CD4-positive, alpha-beta T cell treated with Interleukin-1 beta for 1 hour (primary cell): Measurements from ENCODE around the gene KRT81.
"Not testable (repeated sequence)": the region's sequence is repeated elsewhere in the genome, so short reads cannot be mapped to it uniquely, and the experiment has no call there.

Experiments
- DNase-seq, 2 donors: peaks; one replicate each; pipeline ENCODE4 v3.0.0-alpha.2; 2020 to 2022

KRT81 gene

DNA sequence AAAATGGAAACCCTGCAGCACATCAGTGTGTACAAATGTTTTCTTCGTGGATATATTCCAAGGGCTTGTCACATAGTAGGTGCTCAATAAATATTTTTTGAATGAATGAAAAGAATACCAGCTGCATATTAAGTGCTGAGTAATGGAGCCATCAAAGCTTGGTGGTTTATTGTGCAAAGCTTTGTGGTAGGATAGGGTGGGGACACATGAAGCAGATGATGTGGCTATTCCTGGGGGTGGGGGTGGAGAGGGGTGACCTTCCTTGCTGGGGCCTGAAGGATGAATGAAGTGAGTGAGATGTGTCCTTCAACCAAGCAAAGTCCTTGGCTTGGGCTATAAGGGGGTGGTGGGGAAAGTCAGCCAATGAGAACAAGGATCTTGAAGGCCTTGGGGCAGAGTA lies 4.3 kb upstream of the KRT81 start:
- DNase-seq, result peak in 1 of 2 donors; percentile 7

DNA sequence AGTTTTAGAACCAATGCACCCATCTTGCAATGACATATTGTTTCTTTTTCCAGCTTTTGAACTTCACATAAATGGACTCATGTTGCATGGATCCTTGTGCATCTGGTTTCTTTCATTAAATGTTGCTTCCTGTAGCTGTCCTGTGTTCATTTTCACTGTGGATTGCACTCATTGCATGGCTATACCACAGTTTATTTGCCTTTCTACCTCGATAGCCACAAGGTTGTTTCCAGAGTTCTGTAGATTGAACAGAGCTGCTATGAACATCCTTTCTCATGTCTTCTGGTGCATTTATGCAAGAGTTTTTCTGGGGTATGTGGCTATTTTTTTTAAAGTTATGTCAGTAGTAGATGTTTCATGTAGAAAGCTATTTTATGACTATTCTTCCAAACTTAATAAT lies 3.5 kb upstream of the KRT81 start:
- no peak for DNase-seq

- no peak for DNase-seq
Measured at GRCh38 chr12:52293926-52294325, 2.6 kb upstream of the KRT81 start.

- DNase-seq, result not testable (repeated sequence)
Measured at GRCh38 chr12:52290483-52291134, 725 bp downstream of the KRT81 start.

DNA sequence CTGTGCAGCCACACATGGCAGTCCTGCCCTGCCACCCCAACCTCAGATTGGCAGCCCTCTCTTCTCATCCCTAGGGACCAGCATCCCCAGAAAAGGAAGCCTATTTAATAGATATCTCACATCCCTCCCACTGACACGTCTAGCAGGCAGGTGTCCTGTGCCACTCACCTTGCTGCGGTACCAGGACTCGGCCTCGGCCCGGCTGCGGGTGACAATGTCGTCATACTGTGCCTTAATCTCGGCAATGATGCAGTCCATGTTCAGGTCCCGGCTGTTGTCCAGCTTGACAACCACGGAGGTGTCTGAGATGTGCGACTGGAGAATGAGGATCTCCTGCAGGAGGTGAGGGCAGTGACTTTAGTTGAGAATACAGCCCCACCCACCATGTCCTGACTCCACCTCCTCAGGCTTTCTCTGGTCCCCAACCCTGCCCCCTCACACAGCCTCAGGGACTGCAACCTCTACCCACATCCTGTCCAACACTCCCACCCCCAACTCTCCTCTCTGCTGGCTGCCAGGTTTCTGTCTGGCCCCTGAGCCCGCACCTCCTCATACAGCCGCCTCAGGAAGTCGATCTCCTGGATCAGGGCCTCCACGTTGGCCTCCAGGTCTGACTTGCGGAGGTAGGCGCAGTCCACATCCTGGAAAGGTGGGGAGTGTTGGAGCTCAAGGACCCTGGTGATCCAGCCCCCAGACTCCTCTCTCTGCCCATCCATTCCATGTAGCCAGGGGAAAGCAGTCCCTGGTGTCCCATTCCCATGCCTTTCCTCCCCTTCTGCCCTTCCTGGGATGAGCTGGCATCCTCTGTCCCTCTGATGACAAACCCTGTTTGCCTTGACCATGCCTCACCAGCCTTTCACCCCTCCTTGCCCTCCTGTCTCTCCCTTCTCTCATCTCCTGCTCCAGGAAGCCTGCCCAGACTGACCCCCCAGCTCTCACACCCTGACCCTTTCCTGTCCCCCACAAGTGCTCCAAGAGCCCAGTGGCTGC lies 3.2 kb downstream of the KRT81 start:
- DNase-seq, result not testable (repeated sequence)

DNA sequence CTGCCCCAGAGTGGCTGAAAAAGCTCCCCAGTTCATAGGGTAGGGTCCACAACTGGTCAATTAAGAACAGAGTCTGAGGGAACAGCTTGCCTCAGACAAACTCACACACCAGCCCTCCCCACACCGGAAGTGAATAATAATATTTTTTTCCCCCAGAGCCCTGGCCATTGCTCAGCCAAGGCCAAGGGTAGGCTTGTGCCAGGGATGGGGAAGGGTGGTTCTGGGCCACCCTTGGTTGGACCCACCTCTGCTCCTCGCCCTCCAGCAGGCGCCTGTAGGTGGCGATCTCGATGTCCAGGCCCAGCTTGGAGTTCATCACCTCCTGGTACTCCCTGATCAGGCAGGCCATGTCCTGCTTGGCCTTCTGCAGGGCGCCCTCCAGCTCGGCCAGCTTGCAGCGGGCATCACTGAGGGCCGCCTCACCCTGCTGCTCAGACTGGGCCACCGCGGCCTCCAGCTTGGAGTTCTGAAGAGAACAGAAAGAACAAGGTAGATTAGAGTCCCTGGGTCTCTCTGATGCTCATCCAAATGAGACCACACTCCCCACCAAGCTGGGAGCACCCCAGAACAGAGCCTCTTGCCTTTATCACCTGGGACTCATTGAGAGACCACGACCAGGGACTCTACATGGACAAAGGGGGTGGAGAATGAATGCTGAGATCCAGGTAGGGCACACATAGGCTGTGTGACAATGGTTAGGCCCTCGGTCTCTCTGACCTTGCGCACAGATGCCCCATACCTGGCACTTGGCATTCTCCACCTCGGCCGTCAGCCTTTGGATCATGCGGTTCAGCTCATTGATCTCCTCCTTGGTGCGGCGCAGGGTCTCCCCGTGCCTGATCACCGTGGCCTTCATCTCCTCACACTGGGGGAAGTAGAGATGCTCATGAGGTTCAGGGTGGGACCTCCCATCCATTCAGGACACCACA lies 4.2 kb downstream of the KRT81 start:
- not testable (repeated sequence) for DNase-seq

- no peak for DNase-seq
Measured at GRCh38 chr12:52285851-52286530, 5.3 kb downstream of the KRT81 start.

DNA sequence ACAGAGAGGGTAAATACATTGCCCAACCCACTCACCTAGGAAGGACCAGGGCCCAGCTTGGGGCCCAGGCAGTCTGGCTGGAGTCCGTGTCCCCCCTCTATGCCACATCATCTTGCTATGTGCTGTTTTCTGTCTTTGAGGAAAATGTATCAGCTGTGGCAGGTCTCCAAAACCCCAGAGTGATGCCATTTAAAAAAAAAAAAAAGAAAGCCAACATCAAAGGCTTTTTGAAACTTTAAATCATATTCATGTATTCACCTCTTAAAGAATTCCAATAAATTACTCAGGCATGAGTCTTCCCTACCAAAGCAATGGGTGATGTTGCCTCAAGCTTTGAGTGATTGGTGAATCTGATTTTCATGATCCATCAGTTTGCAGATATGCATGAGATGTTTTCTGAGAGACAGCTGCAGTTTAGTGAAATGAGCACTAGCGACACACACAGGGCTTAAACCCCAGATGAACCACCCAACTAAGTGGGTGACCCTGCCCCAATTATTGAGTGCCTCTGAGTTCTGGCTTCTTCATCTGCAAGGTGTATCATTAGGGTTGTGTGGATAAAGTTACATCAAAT lies 6.1 kb downstream of the KRT81 start:
- no peak for DNase-seq

DNA sequence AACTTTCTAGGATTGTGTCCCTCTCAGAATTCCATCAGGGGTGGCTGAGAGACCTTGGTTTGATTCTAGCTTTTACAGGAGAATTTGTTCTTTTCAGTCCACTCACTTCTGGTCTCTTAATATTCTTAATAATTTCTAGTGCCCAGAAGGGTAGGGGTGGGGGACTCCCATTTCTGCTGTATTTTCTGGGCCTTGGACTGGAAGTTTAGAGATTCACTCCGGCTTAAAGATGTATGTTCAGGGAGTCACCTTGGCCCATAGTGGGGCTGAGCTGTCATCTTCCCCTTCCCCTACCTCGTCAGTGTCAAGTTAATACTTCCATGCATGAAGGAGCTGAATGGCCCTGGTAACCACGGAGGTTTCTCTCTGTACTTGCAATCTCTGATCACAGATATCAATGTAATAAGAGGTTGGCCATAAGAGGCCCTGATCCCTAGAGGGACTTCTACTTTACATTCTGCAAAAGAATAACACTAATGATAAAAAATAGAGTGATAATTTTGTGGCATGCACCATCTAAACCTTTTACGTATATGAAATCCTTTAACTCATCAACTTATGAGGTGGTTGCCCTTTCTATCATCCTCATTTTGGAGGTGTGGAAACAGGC lies 6.7 kb downstream of the KRT81 start:
- DNase-seq, result no peak

DNA sequence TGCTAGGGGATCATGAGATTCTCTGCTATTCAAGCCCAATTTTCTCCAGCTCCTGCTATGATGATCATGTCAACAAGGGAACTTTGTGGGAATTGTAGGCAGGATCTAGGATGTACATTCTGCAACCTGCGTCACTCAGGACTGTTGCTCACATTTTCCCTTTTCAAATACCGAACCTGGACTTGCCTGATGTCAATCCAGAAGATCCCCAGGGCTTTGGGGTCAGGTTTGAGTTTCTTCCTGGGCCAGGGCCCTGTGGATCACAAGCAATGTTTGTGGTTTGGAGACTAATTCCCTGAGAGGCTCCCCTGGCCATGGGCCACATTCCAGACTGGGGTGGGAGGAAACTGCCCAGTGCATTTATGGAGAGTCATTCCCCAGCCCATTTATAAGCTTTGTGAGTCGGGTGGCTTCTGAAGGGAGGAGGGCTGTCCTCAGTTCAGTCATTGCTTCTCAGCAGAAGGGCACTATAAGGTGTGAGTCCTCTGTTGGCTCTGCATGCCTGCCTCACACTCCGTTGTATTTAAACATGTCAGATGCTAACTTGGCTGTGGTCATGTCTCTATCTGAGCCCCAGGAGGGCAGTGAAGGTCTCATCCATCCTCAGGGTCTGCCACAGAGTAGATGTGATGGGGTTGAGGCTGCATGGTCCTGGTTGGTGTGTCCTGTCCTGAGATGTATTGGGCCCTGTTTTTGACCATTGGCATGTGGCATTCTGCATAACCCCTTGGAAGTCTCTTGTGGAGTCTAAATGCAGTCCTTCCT lies 10.4 kb downstream of the KRT81 start:
- DNase-seq, result no peak

DNA sequence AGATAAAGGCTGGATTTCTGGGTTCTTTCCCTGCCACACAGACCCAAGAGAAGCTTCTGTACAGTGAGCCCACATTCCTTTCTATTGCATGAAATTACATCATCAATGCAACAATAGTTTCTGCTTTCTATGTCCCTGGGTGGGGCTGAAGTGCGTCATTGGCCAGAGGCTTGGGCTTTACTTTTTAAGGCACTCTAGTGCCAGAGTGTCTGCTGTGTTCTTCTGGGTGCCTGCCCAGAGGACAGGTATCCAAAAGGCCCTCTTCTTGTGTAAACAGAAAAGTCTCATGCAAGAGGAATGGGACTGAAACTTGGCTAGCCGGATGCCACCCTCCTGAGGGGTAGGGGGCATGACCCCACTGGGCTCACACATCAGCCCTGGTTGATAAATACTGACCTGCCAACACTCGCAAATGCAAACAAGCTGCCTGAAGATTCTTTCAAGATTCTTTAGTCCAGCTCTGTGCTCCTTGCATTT lies 11.0 kb downstream of the KRT81 start:
- DNase-seq, result peak in 1 of 2 donors; percentile 47

- DNase-seq, result no peak
Measured at GRCh38 chr12:52279422-52280318, 11.7 kb downstream of the KRT81 start.

DNA sequence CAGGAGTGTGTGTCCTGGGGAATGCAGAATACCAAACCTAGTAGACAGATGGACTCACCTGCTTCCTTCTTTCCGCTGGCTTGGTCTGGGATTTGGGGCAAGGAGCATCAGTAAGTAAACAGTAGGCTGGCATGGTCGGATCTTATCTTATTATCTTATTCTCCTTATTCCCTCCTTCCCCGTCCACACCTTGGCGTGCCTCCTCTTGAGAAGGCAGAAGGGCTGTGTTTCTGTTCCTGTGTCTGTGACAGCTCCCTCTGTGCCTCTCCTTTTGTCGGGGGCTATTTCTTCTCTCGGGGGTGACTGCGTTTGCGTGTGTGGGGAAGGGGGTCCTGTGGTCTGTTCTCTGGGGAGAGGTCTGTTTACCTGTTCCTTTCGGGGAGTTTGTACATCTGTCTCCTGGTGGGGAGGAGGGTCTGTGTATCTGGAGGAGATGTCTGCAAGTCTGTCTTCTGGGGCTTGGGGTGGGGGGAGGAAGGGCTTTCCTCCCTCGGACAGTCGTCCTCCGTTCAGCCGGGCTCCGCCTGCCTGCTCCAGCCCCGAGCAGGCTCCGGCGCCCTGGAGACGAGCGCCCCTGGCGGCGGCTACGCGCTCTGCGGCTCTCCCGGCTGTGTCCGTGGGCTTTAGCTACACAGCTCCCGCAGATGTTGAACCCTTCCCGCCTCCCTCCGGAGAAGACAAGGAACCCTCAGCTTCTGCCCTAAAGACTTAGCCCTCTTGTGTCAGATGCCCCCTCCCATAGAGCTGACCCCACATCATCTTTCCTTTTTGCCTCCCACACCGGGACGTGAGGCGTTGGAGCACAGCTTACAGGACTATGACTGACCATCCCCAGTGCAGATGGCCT lies 12.5 kb downstream of the KRT81 start:
- peak; percentile 66 to 67 for DNase-seq

GRCh38 chr12:52277486-52278245 lies 13.7 kb downstream of the KRT81 start:
- no peak for DNase-seq

DNA sequence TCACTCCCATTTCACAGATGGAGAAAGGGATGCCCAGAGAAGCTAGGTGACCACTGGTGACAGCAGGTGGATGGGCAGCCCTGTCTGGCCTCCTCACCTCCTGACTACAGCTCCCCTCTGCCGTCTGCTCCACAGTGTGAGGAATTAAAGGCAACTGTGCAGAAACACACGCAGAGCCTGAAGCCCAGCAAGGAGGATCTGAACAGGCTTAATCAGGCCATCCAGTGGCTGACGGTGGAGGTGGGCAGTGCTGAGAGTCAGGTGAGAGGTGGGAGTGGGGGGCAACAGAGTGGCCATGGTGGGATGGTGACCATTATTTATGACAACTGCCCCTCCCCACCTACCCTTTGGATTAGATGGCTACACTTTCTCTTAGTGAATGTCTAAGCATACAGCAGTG lies 15.6 kb downstream of the KRT81 start:
- no peak for DNase-seq

DNA sequence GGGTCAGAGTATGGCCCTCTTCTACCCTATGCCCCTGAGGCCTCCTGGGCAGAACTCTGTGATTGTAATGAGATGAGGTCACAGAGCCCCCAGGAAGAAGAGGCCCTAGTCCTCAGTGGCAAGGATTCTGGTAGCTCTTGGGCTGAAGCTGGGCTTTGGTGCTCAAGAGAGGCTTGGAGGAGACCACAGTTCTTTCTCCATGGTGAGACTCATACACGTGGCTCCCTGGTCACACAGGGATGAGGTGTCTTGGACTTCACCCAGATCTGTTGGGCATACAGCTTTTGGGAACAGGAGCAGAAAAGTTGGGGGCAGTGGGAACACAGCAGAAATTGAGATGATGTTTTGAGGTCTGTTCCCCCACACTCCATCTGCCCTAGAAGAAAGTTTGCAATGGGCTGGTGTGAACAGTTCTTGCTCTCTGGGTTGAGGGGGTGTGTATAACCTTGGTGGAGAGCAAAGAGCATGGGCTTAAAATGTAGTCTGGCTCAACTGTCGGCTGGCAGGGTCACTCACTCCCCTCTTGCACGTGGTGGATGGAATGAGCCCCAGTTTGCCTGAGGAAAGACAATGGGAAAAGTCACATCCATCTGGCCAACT lies 16.7 kb downstream of the KRT81 start, which contains the start of gene KRT86:
Gene KRT86, plus strand, starts transcription at position 125 of the 600 bp plus-strand sequence. CDS start 27,272 bp downstream, outside the sequence.
- DNase-seq, result no peak

GRCh38 chr12:52271158-52271557 lies 20.2 kb downstream of the KRT81 start:
- no peak for DNase-seq
